CD4-positive, alpha-beta T cell treated with Interleukin-17A for 4 hours (primary cell): ENCODE data around the gene FHL1.

Source experiments
- DNase-seq: peaks from one replicate; pipeline ENCODE4 v3.0.0-alpha.2; 2020; ENCODE audit warnings: mixed read lengths

FHL1 gene

DNA sequence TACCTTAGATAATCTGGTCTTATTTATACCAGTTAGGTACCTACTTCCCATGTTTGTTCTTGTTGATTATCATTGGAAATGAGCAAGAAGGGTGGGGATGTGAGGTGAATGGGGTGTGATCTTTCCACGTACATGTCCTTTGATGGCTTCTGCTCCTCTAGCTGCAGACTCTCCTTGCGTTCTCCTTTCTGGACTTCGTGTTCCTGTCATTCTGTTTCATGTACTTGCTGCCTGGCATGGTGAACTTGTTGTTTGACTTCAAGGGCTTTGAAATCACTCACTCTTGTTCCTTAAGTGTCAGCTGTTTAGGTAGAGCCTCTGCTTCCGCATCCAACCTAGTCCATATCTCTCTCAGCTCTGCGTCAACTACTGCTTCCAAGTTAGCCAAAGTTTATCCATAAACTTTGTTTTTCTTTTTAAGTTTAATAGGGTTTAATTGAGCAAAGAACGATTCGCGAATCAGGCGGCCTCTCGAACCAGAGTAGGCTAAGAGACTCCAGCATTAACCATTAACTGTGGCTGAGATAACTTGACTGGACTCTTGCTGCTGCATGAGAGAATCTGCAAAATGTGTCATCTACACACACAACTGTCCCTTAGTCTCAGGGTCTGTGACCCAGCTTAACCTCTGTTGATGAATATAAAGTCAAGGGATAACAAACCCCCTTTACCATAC lies 42.8 kb downstream of the FHL1 start:
- DNase-seq = no peak

DNA sequence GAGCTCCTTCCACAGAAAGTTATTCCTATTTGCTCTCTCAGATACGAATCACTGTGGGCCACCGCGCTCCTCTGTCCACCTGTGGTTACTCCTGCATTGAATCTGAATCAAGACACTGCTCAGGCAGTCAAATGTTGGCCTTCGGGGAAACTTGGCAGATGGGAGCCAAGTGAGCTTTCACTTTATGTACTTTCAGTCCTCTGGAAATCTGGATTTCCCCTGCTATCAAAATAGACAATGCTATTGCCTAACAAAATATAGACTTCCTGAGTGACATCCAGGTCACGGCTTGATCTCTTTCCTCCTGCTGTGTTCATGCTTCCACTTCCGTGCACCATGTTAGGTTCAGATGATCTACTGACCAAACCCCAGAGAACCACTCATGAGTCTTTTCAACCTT lies 43.8 kb downstream of the FHL1 start:
- DNase-seq = no peak

GRCh38 chrX:136192135-136192534 lies 44.8 kb downstream of the FHL1 start:
- no peak for DNase-seq

DNA sequence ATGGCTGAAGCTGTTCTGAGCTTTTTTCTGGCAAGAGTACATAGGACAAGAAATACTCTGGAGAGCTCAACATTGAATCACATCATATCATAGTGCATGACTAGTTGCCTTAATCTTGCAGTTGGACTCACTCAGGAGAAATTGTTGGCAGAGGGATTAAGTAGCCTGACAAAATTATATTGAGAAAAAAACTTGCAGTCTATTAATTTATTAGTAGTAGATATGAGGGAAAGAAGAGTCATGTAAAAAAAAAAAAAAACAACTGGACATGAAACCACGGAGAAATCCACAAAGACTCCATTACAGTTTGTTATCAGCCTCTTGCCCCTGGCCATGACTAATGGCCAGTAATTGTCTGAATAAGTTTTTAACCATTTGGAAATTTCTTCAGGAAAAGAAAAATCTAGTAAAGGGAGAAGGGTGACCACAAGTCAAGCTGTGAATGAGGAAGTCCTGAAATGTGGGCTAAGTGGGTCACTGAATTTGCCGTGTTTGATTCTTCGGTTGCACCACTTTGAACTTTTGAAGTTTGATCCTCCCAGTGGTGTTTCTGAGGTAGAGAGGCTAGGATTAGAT lies 45.6 kb downstream of the FHL1 start:
- DNase-seq = no peak

DNA sequence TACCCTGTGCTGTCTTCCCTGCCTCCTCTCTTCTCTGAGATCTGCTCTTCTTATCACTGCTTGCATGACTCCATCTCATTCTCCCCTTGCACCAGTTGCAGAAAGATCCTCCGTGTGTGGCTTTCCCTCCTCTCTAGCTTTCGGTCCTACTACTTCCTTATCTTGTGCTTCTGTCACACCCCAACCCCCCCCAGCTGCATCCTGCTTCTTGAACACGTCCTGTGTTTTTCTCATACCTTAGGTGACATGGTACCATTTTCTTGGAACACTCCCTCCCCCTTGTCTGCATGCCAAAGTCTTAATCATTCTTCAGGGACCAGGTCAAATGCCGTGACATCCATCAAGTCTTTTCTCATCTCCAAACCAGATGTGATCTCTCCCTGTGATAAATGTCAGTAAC lies 46.4 kb downstream of the FHL1 start:
- peak; percentile 41 for DNase-seq

GRCh38 chrX:136194536-136194935 lies 47.2 kb downstream of the FHL1 start:
- DNase-seq = no peak

GRCh38 chrX:136195247-136195646 lies 47.9 kb downstream of the FHL1 start:
- DNase-seq = no peak

- DNase-seq = no peak
Measured at GRCh38 chrX:136196691-136197155, 49.4 kb downstream of the FHL1 start.

DNA sequence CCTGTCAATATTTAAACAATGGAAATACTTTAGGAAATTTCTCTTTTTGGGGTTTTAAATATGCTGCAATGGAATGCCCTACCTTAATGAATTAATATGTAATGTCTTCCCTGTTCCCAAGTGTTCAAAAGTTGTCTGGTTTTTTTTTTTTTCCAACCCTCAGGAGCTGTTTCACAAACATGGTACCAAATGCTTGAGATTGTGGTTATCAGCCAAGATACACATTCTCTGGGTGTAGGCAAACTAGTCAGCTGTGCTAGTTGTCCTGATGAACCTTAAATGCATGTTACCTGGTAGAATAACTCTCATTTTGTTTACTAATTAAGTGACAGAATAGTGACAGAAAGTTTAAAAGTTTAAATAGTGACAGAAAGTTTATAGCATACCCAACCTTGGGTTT lies 50.7 kb downstream of the FHL1 start:
- no peak for DNase-seq

DNA sequence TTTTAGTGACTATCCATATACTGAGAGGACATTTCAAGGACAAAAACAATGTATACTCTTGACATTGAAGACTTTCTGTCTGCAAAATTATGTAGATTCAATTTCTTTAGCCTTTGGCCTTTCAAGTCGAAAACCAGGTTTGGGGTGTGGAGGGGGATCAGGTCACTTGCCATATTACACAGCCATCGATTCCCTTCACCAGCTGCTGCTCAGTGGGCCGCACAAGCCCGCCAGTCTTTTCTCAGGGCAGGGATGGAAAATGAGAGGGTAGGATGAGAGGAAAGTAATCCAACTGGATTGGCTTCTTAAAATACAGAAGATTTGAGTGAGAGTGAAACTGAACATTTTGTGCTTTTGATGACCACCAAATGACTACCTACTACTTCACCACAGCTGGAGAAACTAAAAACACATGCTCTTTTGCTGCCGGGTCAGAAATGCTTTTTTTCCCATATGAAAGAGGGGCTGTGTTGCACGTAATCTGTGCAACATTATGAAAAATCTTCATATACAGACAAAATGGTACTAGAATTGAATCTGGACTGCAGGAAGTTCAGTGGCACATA lies 51.4 kb downstream of the FHL1 start:
- no peak for DNase-seq

- no peak for DNase-seq
Measured at GRCh38 chrX:136199365-136199764, 52.0 kb downstream of the FHL1 start.

DNA sequence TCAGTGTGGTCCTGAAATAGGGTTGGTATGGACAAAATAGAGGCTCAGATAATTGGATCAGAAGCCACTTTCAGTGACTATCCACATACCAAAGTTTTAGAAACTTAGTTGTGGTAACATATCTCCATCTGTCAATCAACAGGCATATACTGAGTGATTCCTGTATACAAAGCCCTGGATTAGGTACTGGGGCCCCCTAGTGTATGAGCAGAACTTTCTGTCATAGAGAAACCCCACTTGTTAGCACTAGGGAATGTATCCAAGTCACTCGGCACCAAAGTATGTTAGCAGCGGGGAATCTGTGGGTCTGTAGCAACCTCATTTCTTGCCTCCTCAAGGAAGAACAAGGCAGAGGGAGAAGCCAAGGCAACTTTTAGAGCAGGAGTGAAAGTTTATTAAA lies 53.1 kb downstream of the FHL1 start:
- DNase-seq = peak; percentile 26

- no peak for DNase-seq
Measured at GRCh38 chrX:136201601-136202000, 54.3 kb downstream of the FHL1 start.

GRCh38 chrX:136202889-136203288 lies 55.6 kb downstream of the FHL1 start:
- no peak for DNase-seq

DNA sequence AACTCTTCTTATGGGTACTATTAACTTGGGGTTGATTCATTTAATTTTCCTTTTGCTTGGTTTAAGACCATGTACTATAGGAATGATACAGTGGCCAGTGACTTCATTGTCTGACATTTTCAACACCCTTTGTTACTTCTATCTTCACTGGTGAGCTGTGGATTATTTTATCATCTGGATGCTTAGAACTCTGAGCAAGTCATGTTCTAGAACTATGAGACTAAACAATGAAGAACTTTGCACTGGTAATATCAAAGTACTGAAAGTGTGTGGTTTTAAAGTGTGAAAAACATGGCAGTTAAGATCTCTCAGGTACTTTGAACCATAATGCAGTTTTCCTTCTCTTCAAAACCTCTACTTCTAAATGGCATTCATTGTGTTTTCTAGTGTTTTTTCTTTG lies 56.1 kb downstream of the FHL1 start:
- no peak for DNase-seq

DNA sequence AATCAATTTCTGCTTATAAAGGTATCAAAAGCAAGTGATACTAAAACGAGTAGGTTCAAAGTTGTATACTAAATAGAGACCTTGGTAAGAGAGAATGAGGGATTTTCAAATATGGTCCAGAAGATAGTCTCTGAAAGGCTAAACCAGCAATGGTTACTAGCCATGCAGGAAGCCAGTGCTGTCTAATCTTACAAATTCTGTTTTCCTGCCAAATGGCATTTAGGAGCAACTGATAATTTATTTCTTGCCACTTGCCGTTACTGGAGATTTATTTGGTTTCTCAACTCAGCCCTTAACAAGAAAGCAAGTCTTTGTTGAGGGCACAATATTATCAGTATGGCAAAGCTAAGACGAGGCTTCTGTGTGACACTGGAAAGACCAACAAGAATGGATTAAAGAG lies 56.6 kb downstream of the FHL1 start:
- no peak for DNase-seq

- peak; percentile 17 for DNase-seq
Measured at GRCh38 chrX:136204571-136204970, 57.2 kb downstream of the FHL1 start.

GRCh38 chrX:136205882-136206380 lies 58.6 kb downstream of the FHL1 start:
- no peak for DNase-seq

DNA sequence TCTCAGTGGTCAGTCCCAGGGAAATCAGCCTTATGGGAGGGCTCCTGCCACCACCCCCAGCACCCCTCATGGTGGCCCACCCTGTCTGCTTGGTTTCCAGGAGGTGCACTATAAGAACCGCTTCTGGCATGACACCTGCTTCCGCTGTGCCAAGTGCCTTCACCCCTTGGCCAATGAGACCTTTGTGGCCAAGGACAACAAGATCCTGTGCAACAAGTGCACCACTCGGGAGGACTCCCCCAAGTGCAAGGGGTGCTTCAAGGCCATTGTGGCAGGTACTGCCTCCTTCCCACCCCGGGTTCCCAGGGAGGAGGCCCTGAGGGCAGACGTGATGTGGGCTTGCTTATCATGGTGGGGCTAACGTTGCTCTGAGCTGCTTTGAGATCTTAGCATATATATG lies 59.6 kb downstream of the FHL1 start:
- no peak for DNase-seq

DNA sequence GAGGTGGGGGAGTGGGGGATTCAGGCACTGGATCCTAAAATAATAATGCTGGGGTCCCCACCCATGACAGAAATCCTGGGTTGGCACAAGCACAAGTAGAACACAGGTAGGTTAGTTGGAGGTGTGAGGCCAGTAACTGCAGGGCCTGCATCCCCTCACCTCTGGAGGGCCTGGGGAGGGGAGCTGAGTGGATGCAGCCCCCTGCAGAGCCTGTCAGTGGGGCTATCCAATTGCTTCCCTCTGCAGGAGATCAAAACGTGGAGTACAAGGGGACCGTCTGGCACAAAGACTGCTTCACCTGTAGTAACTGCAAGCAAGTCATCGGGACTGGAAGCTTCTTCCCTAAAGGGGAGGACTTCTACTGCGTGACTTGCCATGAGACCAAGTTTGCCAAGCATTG lies 60.2 kb downstream of the FHL1 start:
- DNase-seq = no peak

GRCh38 chrX:136209016-136209738 lies 61.8 kb downstream of the FHL1 start:
- peak; percentile 54 for DNase-seq

GRCh38 chrX:136209751-136210150 lies 62.4 kb downstream of the FHL1 start:
- no peak for DNase-seq

GRCh38 chrX:136210243-136210642 lies 62.9 kb downstream of the FHL1 start:
- DNase-seq = no peak

GRCh38 chrX:136210806-136211205 lies 63.5 kb downstream of the FHL1 start:
- DNase-seq = no peak
